HG02763 (cell line): Measurements from ENCODE around the gene LCMT1.
"Not testable (repeated sequence)": the region's sequence is repeated elsewhere in the genome, so short reads cannot be mapped to it uniquely, and the experiment has no call there.

ENCODE experiments used
- ATAC-seq: cut with Tn5 transposase; IDR thresholded peaks from one replicate; pipeline ENCODE4 v1.9.1; 2021; ENCODE audit warnings: mild to moderate bottlenecking, moderate library complexity; ENCODE audit not compliant: unreplicated experiment

LCMT1 gene

DNA sequence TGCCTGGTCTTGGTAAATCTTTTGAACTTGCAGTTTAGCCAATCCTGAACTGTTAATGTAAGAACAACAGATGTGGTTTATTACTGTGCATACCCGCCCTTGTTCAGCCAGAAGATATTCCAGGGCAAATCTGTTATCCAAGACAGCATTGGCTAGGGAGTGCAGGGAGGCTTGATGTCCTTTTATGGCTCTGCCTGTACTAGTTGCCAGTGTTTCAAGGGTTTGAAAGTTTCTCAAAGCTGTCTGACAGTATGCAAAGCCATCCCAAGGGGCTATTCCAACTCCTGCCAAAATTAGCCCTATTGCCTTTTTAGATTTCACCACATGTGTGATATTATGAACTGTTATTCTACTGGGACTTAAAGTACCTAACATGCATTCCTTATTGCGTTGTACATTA lies 30.1 kb downstream of the LCMT1 start:
- no peak for ATAC-seq

DNA sequence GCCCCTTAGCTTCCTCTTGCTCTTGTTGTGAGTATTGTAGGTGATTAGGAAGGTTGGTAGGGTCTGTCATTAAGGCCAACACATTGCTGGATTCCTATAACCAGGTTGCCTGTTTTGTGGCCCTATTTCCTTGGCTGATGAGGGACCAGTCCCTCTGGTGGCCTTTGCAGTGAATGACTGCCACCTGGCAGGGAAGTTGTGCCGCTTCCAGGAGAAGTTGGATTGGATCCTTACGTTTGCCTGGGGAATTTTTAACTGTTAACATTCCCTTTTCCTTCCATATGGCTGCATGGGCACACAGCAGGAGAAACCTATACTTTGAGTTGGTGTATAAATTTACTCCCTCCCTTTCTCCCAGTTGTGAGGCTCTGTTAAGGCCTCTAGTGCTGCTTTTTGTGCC lies 32.4 kb downstream of the LCMT1 start:
- no peak for ATAC-seq

GRCh38 chr16:25148568-25149215 lies 37.1 kb downstream of the LCMT1 start:
- ATAC-seq: no peak

GRCh38 chr16:25151996-25152395 lies 40.5 kb downstream of the LCMT1 start:
- no peak for ATAC-seq

GRCh38 chr16:25155553-25156460 lies 44.3 kb downstream of the LCMT1 start:
- ATAC-seq: no peak

GRCh38 chr16:25157271-25157875 lies 45.8 kb downstream of the LCMT1 start:
- no peak for ATAC-seq

DNA sequence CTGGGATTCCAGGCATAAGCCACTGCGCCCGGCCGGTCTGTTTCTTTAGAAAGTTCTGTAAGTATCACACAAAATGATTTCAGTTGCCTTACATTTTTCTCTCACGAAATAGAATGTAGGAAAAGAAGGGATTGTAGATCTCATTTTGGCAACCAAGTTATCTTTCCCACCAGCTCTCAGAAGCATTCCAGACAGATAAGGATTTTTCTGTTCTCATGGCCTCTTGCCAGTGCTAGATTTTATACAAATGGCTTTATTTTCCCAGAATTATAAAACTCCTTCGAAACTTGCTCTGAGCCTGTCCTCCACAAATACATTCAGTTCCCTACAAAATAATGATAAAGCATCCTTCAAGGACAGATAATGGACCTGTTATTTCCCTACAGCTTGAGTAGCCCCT lies 46.9 kb downstream of the LCMT1 start:
- no peak for ATAC-seq

DNA sequence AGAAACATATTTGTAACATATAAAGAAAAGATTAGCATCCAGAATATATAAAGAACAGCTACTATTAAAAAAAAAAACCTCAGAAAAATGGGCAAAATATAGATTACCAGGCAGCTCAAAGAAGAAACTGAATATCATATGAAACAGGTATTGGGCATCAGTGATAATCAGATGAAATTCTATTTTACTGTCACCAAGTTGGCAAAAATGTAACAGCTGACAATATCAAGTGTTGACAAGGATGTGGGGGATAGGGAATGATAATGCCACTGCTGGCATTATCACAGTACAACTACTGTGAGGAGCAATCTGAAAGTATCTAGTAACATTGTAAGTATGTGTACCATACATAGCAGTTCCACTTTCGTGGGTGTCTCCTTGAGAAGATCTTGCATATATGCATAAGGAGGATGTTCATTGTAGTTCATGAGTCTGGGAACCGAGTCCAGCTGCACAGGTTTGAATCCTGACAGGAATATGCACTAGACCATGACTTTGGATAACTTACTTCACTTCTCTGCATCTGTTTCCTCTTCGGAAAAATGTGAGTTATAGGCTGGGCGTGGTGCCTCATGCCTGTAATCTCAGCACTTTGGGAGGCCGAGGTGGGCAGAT lies 50.3 kb downstream of the LCMT1 start:
- ATAC-seq: no peak

DNA sequence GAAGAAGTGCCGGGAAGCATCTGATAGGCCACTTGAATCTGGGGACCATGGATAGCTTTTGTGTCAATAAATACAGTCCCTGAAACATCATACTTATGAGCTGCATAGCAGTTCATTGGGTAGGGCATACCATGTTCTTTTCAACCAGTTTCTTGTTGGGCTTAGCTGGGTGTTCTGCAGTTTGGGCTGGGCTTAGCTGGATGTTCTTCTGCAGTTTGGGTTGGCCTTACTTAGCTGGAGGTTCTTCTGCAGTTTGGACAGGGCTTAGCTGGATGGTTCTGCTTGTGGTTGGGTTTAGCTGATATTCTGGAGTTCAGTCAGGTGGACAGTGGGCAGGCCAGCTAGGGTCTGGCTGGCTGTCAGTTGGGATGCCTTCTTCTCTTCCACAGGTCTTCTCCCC lies 52.1 kb downstream of the LCMT1 start:
- no peak for ATAC-seq

GRCh38 chr16:25165284-25165683 lies 53.7 kb downstream of the LCMT1 start:
- no peak for ATAC-seq

DNA sequence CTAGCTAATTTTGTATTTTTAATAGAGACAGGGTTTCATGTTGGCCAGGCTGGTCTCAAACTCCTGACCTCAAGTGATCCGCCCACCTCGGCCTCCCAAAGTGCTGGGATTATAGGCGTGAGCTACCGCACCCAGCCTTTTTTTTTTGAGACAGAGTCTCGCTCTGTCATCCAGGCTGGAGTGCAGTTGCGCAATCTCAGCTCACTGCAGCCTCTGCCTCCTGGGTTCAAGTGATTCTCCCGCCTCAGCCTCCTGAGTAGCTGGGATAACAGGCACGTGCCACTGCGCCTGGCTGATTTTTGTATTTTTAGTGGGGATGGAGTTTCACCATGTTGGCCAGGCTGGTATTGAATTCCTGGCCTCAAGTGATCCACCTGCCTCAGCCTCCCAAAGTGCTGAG lies 56.4 kb downstream of the LCMT1 start:
- ATAC-seq: not testable (repeated sequence)

DNA sequence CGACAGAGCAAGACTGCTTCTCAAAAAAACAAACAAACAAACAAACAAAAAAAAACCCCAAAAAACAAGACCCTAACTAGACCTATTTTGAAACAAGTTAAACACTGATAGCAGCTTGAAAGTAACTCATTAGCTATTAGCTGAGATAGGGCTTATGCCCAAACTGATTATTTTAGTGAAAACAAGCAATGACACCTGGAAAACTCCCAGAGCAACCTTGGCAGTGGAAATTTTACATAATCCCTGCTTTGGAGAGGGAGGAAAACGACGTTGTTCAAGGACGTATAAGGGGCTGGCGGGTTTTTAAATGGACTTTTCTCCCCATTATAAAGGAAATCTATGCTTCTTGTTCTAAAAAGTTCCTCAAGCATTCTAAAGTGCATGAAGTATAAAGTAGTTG lies 59.8 kb downstream of the LCMT1 start:
- ATAC-seq: no peak

DNA sequence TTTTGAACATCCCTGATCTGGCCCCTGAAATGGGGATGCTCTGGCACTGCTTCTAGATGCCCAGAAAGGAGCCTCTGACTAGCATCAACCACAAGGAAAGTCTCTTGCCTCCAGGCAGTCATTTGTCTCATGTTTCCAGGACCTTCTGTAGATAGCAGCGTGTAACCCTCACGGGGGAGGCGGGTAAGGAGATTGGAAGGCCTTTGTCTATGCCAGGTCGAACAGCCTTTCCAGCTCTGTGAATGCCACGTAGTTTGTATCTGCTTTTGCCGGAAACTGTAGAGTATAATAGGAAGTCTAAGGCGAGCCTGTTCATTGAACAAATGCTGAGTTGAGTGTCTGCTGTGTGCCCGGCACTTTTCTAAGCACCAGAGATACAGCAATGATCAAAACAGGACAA lies 61.3 kb downstream of the LCMT1 start:
- ATAC-seq: no peak

DNA sequence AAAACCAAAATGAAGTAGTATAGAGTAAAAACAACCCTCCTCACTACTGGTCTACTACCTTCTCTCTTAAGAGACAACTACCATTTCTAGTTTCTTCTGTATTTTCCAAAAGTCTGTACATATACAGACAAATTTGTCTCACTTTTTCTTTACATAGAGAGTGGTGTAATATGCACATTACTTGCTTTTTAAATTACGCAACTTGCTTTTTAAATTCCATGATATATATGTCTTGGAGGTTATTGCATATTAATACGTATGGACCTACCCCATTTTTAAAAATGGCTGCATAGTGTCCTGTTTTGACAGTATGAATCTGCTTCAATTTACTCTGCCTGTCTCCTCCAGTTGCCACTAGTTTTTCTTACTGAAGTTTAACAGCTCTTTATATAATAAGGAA lies 62.7 kb downstream of the LCMT1 start:
- no peak for ATAC-seq

GRCh38 chr16:25176136-25176535 lies 64.6 kb downstream of the LCMT1 start:
- no peak for ATAC-seq

DNA sequence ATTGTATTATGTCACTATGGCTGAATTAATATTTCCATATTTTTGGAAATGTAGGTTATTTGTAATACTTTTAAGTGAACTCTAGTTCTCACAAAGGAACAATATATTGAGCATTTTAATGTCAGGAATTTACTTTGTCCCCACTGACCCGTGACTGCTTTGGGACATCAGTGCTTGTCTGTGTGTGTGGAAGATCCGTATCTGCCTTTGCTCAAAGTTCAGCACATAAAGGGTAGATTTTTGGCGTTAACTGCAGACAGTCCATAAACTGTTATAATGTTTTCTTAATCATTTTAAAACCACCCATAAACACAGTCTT lies 65.9 kb downstream of the LCMT1 start:
- no peak for ATAC-seq

DNA sequence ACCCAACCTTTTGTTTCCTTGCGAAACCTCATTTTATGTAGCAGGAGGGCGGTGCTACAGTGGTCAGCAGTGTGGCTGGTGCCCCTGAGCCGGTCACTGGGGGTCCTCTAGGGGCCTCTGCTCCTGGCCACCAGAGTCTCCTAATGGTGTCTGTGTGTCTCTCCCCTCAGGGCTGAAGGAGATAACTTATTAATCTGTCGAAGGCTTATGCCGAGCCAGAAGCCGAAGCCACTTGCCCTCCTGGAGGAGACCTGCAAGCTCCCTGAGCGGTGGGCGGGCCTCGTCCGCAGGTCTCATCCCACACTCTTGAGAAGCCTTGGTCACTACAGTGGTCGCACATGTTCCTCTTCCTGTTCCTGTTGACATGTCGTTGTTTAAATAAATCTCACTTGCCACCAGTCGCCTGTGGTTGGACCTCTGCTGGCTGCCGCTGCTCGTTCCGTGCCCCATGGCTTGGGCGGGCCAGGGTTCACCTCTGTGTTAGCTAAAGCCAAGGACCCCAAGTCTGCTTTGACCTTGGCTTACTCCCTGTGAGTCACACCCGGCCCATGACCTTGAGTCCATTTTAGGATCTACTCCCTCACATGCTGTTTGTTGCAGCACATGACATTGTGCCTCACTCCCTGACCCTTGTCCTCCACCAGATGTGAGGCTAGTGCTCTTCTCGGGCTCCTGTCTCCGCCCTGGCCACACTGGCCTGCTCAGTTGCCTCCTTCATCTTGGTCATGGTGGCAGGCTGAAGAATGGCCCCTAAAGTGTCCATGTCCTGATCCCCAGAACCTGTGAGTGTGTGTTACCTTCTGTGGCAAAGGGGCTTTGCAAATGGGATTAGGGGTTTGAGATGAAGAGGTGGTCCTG lies 66.5 kb downstream of the LCMT1 start:
- ATAC-seq: no peak

- not testable (repeated sequence) for ATAC-seq
These were observed 69.7 kb downstream of the LCMT1 start for GRCh38 chr16:25181236-25181635.

- no peak for ATAC-seq
These were observed 73.2 kb downstream of the LCMT1 start for GRCh38 chr16:25184771-25185170.

- ATAC-seq: no peak
These were observed 75.9 kb downstream of the LCMT1 start for GRCh38 chr16:25187491-25187795.

- ATAC-seq: no peak
These were observed 77.8 kb downstream of the LCMT1 start for GRCh38 chr16:25189305-25189704.
